Calu3 (cell line): ENCODE data around the gene GPS1. TPM values are rescaled to one million over a fixed set of nuclear protein-coding genes. Genes with fewer than 3 reads are reported as not detected.

ENCODE experiments used
- BruUV-seq: library from RNA; stranded (reverse); fragments of 400-500 nt; replicated peaks from 2 replicates; lab custom pipeline; 2021; lab: Mats Ljungman, UMichigan
- CTCF ChIA-PET: fragments of 300-600 bp; sonication (Branson Sonifier 250); formaldehyde crosslinking; loops from one replicate; lab custom pipeline; 2022; ENCODE audit warnings: antibody characterized with exemption; lab: Charles Lee
- DNase-seq: peaks from one replicate; pipeline ENCODE4 v3.0.0; 2022
- H3K27ac Mint-ChIP-seq: one replicate; pipeline ENCODE4 v1.8.0; 2022; ENCODE audit warnings: mixed read lengths; ENCODE audit not compliant: unreplicated experiment
- H3K27me3 Mint-ChIP-seq: one replicate; pipeline ENCODE4 v1.8.0; 2022; ENCODE audit warnings: mixed read lengths; ENCODE audit not compliant: unreplicated experiment
- H3K36me3 Mint-ChIP-seq: one replicate; pipeline ENCODE4 v1.8.0; 2022; ENCODE audit warnings: mild to moderate bottlenecking, moderate library complexity, mixed read lengths; ENCODE audit not compliant: insufficient read depth, unreplicated experiment
- H3K4me1 Mint-ChIP-seq: one replicate; pipeline ENCODE4 v1.8.0; 2022; ENCODE audit warnings: mild to moderate bottlenecking, low read depth, mixed read lengths; ENCODE audit not compliant: unreplicated experiment
- H3K4me3 Mint-ChIP-seq: one replicate; pipeline ENCODE4 v1.8.0; 2022; ENCODE audit warnings: mild to moderate bottlenecking, low read depth, moderate library complexity, mixed read lengths; ENCODE audit not compliant: unreplicated experiment
- H3K9me3 Mint-ChIP-seq: one replicate; pipeline ENCODE4 v1.8.0; 2022; ENCODE audit warnings: low read depth, mixed read lengths; ENCODE audit not compliant: unreplicated experiment
- intact Hi-C: fragments of 100-400 bp; cut with micrococcal nuclease; formaldehyde crosslinking; loops from one replicate; pipeline ENCODE4 v1.10.0; 2022; ENCODE audit not compliant: unreplicated experiment
- total RNA-seq: library from RNA; stranded (reverse); gene quantifications from 2 replicates; pipeline ENCODE4 v1.2.3, GENCODE V29; 2022
- TF ChIP-seq, protein P1 (sequence below): fragments of 200-600 bp; IDR thresholded peaks from one replicate; pipeline ENCODE4 v1.8.0; 2022; ENCODE audit warnings: antibody characterized with exemption; ENCODE audit not compliant: unreplicated experiment

GPS1 gene
- total RNA-seq, 1 experiment from 2014 or later = 114 TPM

DNA sequence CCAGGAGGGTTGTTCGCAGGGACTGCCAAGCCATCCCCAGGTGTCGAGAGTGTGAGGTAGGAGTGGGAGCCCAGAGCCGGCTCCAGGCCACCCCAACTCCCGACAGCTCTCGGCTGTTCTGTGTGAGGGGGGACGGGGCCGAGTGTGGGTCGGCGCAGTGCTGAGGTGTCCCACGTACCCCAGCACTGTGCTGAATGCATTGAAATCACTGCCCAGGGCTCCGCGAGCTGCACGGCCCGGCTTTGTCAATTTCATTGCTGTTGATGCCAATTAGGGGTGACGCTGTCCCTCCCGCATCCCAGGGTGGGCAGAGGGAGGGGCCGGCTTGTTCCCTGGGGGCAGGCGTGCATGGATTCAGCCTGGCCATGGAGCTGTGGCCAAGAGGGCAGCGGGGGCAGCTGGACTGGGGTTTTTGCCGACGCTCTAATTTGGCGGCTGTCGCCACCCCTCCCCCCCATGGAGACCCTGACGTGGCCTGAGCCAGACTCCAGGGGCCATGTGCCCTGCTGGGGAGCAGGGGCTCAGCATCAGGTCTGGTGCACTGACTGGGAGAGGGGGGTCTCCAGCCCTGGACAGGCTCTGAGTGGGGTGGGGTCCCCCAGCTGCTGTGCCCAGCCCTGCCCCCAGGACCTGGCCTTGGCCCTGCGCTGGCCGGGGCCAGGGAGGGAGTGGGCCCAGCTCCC is 43.3 kb upstream of the GPS1 start:
- DNase-seq = no peak
- TF ChIP-seq, protein P1, sequence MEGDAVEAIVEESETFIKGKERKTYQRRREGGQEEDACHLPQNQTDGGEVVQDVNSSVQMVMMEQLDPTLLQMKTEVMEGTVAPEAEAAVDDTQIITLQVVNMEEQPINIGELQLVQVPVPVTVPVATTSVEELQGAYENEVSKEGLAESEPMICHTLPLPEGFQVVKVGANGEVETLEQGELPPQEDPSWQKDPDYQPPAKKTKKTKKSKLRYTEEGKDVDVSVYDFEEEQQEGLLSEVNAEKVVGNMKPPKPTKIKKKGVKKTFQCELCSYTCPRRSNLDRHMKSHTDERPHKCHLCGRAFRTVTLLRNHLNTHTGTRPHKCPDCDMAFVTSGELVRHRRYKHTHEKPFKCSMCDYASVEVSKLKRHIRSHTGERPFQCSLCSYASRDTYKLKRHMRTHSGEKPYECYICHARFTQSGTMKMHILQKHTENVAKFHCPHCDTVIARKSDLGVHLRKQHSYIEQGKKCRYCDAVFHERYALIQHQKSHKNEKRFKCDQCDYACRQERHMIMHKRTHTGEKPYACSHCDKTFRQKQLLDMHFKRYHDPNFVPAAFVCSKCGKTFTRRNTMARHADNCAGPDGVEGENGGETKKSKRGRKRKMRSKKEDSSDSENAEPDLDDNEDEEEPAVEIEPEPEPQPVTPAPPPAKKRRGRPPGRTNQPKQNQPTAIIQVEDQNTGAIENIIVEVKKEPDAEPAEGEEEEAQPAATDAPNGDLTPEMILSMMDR = no peak
- Mint-ChIP-seq H3K36me3 (peaks cover 17% of the 10 kb centered on the region), H3K4me3 (no peak overlapping the region), H3K27ac (no peak overlapping the region), H3K27me3 (no peaks in the 10 kb centered on the region), H3K4me1 (no peaks in the 10 kb centered on the region), H3K9me3 (no peaks in the 10 kb centered on the region)
- intact Hi-C loops = no loop called here
- no TSS peak for BruUV-seq
- CTCF ChIA-PET = interaction anchor here (0.6 kb wide), 1 partner anchor 15 kb away, joined by 5 read pairs; the partner anchor contains the start of genes CENPX and LRRC45

DNA sequence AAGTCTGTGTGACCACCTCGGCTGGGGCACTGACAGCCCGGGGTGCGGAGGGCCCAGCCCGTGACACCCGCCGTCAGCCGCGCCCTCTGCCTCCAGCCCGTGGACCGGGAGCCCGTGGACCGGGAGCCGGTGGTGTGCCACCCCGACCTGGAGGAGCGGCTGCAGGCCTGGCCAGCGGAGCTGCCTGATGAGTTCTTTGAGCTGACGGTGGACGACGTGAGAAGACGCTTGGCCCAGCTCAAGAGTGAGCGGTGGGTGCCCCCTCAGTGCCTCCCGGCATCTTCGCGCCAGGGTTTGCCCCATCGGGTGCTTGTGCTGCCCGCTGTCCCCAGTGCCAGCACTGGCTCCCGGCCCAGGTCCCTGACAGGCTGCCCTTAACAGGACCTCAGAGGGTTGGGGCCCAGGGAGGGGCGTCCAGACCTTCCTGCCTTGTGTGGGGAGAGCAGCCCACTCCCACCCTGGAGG is 42.7 kb upstream of the GPS1 start:
- H3K36me3 Mint-ChIP-seq = peaks cover 14% of the 10 kb centered on the region
- CTCF ChIA-PET = interaction anchor here (0.6 kb wide), 1 partner anchor 14 kb away, joined by 5 read pairs; the partner anchor contains the start of genes CENPX and LRRC45
- no peaks in the 10 kb centered on the region for H3K9me3 Mint-ChIP-seq
- no peak overlapping the region for H3K27ac Mint-ChIP-seq
- intact Hi-C loops = no loop called here
- BruUV-seq = no TSS peak
- H3K4me3 Mint-ChIP-seq = no peak overlapping the region
- no peaks in the 10 kb centered on the region for H3K27me3 Mint-ChIP-seq
- TF ChIP-seq, protein P1 = no peak
- no peak for DNase-seq
- no peaks in the 10 kb centered on the region for H3K4me1 Mint-ChIP-seq

DNA sequence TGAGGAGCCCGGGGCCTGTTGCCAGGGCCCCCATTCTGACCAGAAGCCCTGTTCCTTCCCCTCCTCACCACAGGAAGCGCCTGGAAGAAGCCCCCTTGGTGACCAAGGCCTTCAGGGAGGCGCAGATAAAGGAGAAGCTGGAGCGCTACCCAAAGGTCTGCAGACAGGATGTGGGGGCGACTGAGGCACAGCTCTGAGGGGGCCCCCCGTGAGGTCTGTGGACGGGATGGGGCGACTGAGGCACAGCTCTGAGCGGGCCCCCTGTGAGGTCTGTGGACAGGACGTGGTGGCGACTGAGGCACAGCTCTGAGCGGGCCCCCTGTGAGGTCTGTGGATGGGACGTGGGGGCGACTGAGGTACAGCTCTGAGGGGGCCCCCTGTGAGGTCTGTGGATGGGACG is 42.3 kb upstream of the GPS1 start:
- no peaks in the 10 kb centered on the region for H3K9me3 Mint-ChIP-seq
- no peaks in the 10 kb centered on the region for H3K4me1 Mint-ChIP-seq
- no peak for DNase-seq
- H3K27ac Mint-ChIP-seq = no peak overlapping the region
- no peak overlapping the region for H3K4me3 Mint-ChIP-seq
- peaks cover 18% of the 10 kb centered on the region for H3K36me3 Mint-ChIP-seq
- H3K27me3 Mint-ChIP-seq = no peaks in the 10 kb centered on the region
- TF ChIP-seq, protein P1 = no peak
- CTCF ChIA-PET = no interaction called here
- intact Hi-C loops = no loop called here
- BruUV-seq = no TSS peak

DNA sequence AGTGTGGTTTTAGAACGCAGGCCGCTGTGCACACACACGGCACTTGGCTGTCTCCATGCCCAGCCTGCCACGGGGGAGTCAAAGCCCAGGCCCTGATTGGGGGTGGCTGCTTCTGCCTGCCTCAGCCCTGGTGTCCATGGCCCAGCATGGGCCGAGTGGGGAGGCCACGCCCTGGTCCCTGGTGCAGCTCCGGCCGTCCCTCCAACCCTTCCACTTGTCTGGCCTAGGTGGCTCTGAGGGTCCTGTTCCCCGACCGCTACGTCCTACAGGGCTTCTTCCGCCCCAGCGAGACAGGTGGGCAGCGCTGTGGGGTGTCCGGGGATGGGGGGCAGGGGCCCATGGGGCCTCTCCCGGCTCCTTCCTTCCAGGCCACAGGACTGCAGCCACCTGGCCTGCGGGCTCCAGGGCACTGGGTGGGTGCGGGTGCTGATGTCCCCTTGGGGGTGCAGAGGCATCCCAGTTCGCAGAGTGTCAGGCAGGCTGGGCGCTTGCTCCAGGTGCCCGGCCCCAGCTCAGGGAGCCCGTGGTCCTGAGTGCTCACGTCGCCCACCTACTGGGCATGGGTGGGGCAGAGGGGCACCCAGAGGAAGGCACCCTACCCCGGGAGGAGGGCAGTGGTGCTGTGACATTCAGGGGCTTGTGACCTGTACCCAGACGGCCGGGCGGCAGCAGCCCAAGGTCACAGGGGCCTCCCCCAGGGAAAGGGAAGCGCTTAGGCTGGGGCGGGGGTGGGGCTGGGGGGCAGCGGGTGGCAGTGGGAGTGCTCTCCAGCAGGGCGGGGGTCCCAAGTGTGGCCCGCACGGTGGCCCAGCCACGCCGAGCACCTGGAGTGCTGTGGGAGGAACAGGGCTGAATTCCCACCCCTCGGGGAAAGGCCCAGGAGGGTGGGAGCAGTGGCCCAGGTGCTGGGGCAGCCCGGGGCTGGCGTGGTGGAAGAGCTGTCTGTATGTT is 40.8 kb upstream of the GPS1 start:
- intact Hi-C loops = no loop called here
- TF ChIP-seq, protein P1 = no peak
- no peak overlapping the region for H3K27ac Mint-ChIP-seq
- no peaks in the 10 kb centered on the region for H3K4me1 Mint-ChIP-seq
- BruUV-seq = no TSS peak
- H3K36me3 Mint-ChIP-seq = peaks cover 18% of the 10 kb centered on the region
- no peak for DNase-seq
- H3K27me3 Mint-ChIP-seq = no peaks in the 10 kb centered on the region
- CTCF ChIA-PET = interaction anchor here (1.0 kb wide), 1 partner anchor 9 kb away, joined by 5 read pairs; no protein-coding TSS in a partner anchor
- no peaks in the 10 kb centered on the region for H3K9me3 Mint-ChIP-seq
- H3K4me3 Mint-ChIP-seq = no peak overlapping the region
